Vagina (tissue), 2 donors: ENCODE results near the gene DNAJB8.

Experiments used
- POLR2A ChIP-seq, 2 donors: fragments of 450-650 bp; IDR thresholded peaks; one replicate each; pipeline ENCODE4 v1.6.1; 2017; ENCODE audit warnings: antibody characterized with exemption in 2 of 2, mild to moderate bottlenecking in 2 of 2, moderate library complexity in 2 of 2
- TF ChIP-seq, protein P1 (sequence below), 3 experiments: fragments of 450-650 bp in 2 of 3; fragments of 200-600 bp in 1 of 3; sonication (generic) in 1 of 3; IDR thresholded peaks; one replicate each; pipeline ENCODE4 v1.5.1; 2017 to 2019; ENCODE audit warnings: antibody characterized with exemption in 3 of 3, mild to moderate bottlenecking in 2 of 3, moderate library complexity in 2 of 3

DNA sequence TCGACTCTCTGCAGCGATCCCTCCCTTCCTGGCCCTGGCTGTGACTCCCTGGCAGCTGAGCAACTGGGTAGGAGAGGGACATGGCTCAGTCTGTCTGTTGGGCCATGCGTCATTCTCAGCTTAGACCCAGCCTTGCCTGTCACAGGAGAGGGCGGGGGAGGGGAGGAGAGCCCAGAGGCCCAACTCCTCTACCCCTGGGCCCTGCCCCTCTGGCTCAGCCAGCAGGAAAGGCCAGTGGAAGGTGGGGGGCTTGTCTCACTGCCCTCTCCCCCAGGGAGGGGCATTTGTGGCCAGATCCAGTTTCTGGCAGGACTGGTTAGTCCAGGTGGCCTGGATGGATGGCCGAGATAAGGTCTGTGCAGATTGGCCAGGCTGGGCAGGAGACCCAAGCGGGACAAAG, 31.6 kb downstream of the DNAJB8 start:
- TF ChIP-seq, protein P1, sequence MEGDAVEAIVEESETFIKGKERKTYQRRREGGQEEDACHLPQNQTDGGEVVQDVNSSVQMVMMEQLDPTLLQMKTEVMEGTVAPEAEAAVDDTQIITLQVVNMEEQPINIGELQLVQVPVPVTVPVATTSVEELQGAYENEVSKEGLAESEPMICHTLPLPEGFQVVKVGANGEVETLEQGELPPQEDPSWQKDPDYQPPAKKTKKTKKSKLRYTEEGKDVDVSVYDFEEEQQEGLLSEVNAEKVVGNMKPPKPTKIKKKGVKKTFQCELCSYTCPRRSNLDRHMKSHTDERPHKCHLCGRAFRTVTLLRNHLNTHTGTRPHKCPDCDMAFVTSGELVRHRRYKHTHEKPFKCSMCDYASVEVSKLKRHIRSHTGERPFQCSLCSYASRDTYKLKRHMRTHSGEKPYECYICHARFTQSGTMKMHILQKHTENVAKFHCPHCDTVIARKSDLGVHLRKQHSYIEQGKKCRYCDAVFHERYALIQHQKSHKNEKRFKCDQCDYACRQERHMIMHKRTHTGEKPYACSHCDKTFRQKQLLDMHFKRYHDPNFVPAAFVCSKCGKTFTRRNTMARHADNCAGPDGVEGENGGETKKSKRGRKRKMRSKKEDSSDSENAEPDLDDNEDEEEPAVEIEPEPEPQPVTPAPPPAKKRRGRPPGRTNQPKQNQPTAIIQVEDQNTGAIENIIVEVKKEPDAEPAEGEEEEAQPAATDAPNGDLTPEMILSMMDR (IDR thresholded peaks at IDR 0.05): no peak
- no peak for TF ChIP-seq POLR2A (IDR thresholded peaks at IDR 0.05)
